GM23248 (cell line): ENCODE results near the gene CST8. TPM values are rescaled to one million over a fixed set of nuclear protein-coding genes. Genes with fewer than 3 reads are reported as not detected.

Source experiments
- DNase-seq: peaks from one replicate; pipeline ENCODE4 v3.0.0-alpha.2; 2015
- H2AFZ ChIP-seq: fragments of 200-600 bp; sonication (generic); 2 replicates; pipeline ENCODE4 v1.6.1; 2016; ENCODE audit warnings: antibody characterized with exemption
- H3F3A ChIP-seq: fragments of 200-600 bp; sonication (generic); 2 replicates; pipeline ENCODE4 v1.6.1; 2016; ENCODE audit warnings: mild to moderate bottlenecking, antibody characterized with exemption, mixed run types; ENCODE audit not compliant: insufficient read depth
- H3K27ac ChIP-seq: fragments of 200-600 bp; sonication (generic); 2 replicates; pipeline ENCODE4 v1.5.1; 2016; ENCODE audit warnings: mild to moderate bottlenecking
- H3K27me3 ChIP-seq: fragments of 200-600 bp; sonication (generic); replicated peaks from 2 replicates; pipeline ENCODE4 v1.6.1; 2016; ENCODE audit warnings: mild to moderate bottlenecking; ENCODE audit not compliant: insufficient read depth
- H3K36me3 ChIP-seq: fragments of 200-600 bp; sonication (generic); 2 replicates; pipeline ENCODE4 v1.6.1; 2016; ENCODE audit warnings: low read depth, mild to moderate bottlenecking
- H3K4me1 ChIP-seq: fragments of 200-600 bp; sonication (generic); 2 replicates; pipeline ENCODE4 v1.6.1; 2016; ENCODE audit warnings: mild to moderate bottlenecking; ENCODE audit not compliant: insufficient read depth
- H3K4me2 ChIP-seq: fragments of 200-600 bp; sonication (generic); one replicate; pipeline ENCODE4 v1.6.1; 2016; ENCODE audit warnings: mild to moderate bottlenecking; ENCODE audit not compliant: unreplicated experiment
- H3K4me3 ChIP-seq: fragments of 200-600 bp; sonication (generic); 2 replicates; pipeline ENCODE4 v1.5.1; 2016; ENCODE audit warnings: mild to moderate bottlenecking
- H3K79me2 ChIP-seq: fragments of 200-600 bp; sonication (generic); 2 replicates; pipeline ENCODE4 v1.6.1; 2016; ENCODE audit warnings: mild to moderate bottlenecking; ENCODE audit not compliant: insufficient read depth
- H3K9ac ChIP-seq: fragments of 200-600 bp; sonication (generic); 2 replicates; pipeline ENCODE4 v1.6.1; 2016; ENCODE audit warnings: mild to moderate bottlenecking
- H3K9me2 ChIP-seq: fragments of 200-600 bp; sonication (generic); 2 replicates; pipeline ENCODE4 v1.6.1; 2016; ENCODE audit warnings: mixed run types, mild to moderate bottlenecking, moderate library complexity; ENCODE audit not compliant: insufficient read depth
- H3K9me3 ChIP-seq: fragments of 200-600 bp; sonication (generic); one replicate; pipeline ENCODE4 v1.6.1; 2017; ENCODE audit warnings: low read depth
- H4K20me1 ChIP-seq: fragments of 200-600 bp; sonication (generic); 2 replicates; pipeline ENCODE4 v1.6.0; 2016; ENCODE audit not compliant: insufficient read depth
- EZH2 ChIP-seq: fragments of 200-600 bp; sonication (generic); IDR thresholded peaks from 2 replicates; pipeline ENCODE4 v1.6.1; 2018; ENCODE audit warnings: antibody characterized with exemption, mild to moderate bottlenecking; ENCODE audit not compliant: insufficient read depth, poor library complexity, severe bottlenecking
- EZH2phosphoT487 ChIP-seq: fragments of 200-600 bp; sonication (generic); IDR thresholded peaks from 2 replicates; pipeline ENCODE4 v1.6.1; 2018; ENCODE audit warnings: antibody characterized with exemption, moderate library complexity, mild to moderate bottlenecking, low read depth; ENCODE audit not compliant: insufficient read depth
- WGBS, 2 experiments: methylation state at CpG; one replicate each; pipeline ENCODE4 v1.1.6; 2015 to 2017; ENCODE audit warnings: low lambda C conversion rate in 2 of 2, low coverage in 1 of 2; ENCODE audit errors: missing lambda C conversion rate in 2 of 2; 5-methylcytosine and 5-hydroxymethylcytosine counted together
- in situ Hi-C: fragments of 300-500 bp; cut with MboI; formaldehyde crosslinking; loops from 2 replicates; pipeline ENCODE4 v1.15.0; 2020
- polyA plus RNA-seq: library from polyadenylated mRNA; unstranded; fragments of >200 nt; fragmentation: Nextera tagmentation; extraction: Ambion mirVana; gene quantifications from 2 replicates; pipeline ENCODE4 v1.2.1, GENCODE V29; 2016
- total RNA-seq: library from RNA; depleted of rRNA; stranded (reverse); fragments of >200 nt; shearing (Covaris generic); gene quantifications from 2 replicates; pipeline ENCODE4 v1.2.3, GENCODE V29; 2014

Gene CST8
- total and polyA plus RNA-seq, 2 experiments from 2014 or later = not detected

DNA sequence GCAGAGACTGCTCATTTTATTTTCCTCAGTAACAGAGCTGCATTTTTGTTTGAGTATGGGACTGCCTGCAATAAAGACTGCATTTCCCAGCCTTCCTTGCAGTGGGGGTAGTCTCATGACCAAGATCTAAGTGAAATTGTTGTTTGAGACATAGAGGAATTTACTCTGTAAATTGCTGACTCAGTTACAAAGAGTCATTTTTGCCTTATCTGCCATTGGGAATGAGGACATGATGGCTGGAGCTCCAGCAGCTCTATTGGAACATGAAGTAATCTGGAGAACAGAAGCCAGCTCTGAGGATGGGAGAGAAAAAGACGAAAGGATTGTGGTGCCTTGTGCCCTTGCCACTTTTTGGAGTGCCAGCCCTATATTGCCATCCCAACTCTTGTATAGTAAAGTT is 36.1 kb upstream of the CST8 start:
- H3K27me3 ChIP-seq = no peaks in the 10 kb centered on the region; the same call in none of the 2 replicates
- no peaks in the 10 kb centered on the region for H3K9me2 ChIP-seq
- H4K20me1 ChIP-seq = no peaks in the 10 kb centered on the region
- in situ Hi-C loops = no loop called here
- 64 to 74% methylated on average over 1 of the region's 1 CpG for WGBS, 2 experiments
- H3K4me1 ChIP-seq = no peaks in the 10 kb centered on the region
- no peak overlapping the region for H2AFZ ChIP-seq
- H3K27ac ChIP-seq = no peak overlapping the region
- H3K4me2 ChIP-seq = no peak overlapping the region
- DNase-seq = no peak
- TF ChIP-seq EZH2 (no peak), EZH2phosphoT487 (no peak)
- no peak overlapping the region for H3K9ac ChIP-seq
- no peak overlapping the region for H3K4me3 ChIP-seq
- H3K79me2 ChIP-seq = no peaks in the 10 kb centered on the region
- H3K9me3 ChIP-seq = no peaks in the 10 kb centered on the region
- no peaks in the 10 kb centered on the region for H3K36me3 ChIP-seq
- no peaks in the 10 kb centered on the region for H3F3A ChIP-seq

- no peaks in the 10 kb centered on the region; the same call in none of the 2 replicates for H3K27me3 ChIP-seq
- no peaks in the 10 kb centered on the region for H3K36me3 ChIP-seq
- no peaks in the 10 kb centered on the region for H3K9me2 ChIP-seq
- in situ Hi-C loops = no loop called here
- 72 to 92% methylated on average over 7 of the region's 7 CpGs for WGBS, 2 experiments
- no peaks in the 10 kb centered on the region for H3K79me2 ChIP-seq
- H3K9me3 ChIP-seq = no peaks in the 10 kb centered on the region
- H3K27ac ChIP-seq = no peak overlapping the region
- DNase-seq = no peak
- H3K4me2 ChIP-seq = no peak overlapping the region
- H4K20me1 ChIP-seq = no peaks in the 10 kb centered on the region
- H3F3A ChIP-seq = no peaks in the 10 kb centered on the region
- no peak overlapping the region for H2AFZ ChIP-seq
- H3K4me3 ChIP-seq = no peak overlapping the region
- no peaks in the 10 kb centered on the region for H3K4me1 ChIP-seq
- no peak overlapping the region for H3K9ac ChIP-seq
- TF ChIP-seq EZH2phosphoT487 (no peak), EZH2 (no peak)
Observed at GRCh38 chr20:23455639-23456038, 35.3 kb upstream of the CST8 start.

DNA sequence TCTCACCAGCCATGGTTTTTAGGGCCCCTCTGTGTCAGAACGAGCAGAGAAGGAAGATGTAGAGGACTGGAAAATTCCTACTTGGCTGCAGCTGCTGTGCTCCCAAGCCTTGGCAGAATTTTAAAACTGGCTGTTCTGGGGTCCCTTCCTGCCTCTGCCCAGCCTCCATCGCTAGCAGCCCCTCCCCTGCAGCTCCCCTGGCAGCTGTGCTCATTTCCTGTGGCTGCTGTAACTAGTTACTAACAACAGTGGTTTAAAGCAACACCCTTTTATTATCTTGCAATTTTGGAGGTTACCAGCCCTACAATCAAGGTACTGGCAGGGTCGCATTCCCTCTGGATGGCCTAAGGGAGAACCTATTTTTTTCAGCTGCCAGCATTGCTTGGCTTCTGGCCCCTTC is 34.5 kb upstream of the CST8 start:
- Histone ChIP-seq H3K79me2 (no peaks in the 10 kb centered on the region), H3K4me2 (no peak overlapping the region), H3F3A (no peaks in the 10 kb centered on the region), H3K9me3 (no peaks in the 10 kb centered on the region), H2AFZ (no peak overlapping the region), H3K36me3 (no peaks in the 10 kb centered on the region), H3K9me2 (no peaks in the 10 kb centered on the region), H3K9ac (no peak overlapping the region), H3K27ac (no peak overlapping the region), H3K4me1 (no peaks in the 10 kb centered on the region), H3K27me3 (no peaks in the 10 kb centered on the region; the same call in none of the 2 replicates), H3K4me3 (no peak overlapping the region), H4K20me1 (no peaks in the 10 kb centered on the region)
- WGBS, 2 experiments = 9% methylated on average over 3 of the region's 3 CpGs
- DNase-seq = no peak
- TF ChIP-seq EZH2 = no peak
- no peak for TF ChIP-seq EZH2phosphoT487
- in situ Hi-C loops = no loop called here

DNA sequence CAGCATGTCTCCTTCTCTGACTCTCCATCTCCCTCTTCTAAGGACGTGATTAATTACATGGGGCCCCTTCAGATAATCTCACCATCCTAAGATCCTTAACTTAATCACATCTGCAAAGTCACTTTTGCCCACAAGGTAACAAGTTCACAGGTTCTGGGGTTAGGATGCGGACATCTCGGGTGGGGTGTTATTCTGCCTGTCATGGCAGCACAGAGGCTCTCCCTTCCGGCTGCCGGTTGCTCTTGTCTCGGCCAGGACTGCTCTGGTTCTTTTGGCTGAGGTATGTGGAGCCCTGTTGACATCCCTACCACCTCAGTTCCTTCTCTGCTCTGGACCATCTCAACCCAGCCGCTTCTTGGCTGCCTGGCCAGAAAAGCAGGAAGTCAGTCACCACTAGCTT is 34.0 kb upstream of the CST8 start:
- DNase-seq = no peak
- Histone ChIP-seq H2AFZ (no peak overlapping the region), H3K27me3 (no peaks in the 10 kb centered on the region; the same call in none of the 2 replicates), H3K79me2 (no peaks in the 10 kb centered on the region), H3K9me2 (no peaks in the 10 kb centered on the region), H3K36me3 (no peaks in the 10 kb centered on the region), H3F3A (no peaks in the 10 kb centered on the region), H4K20me1 (no peaks in the 10 kb centered on the region), H3K4me1 (no peaks in the 10 kb centered on the region), H3K9me3 (no peaks in the 10 kb centered on the region), H3K4me2 (no peak overlapping the region), H3K4me3 (no peak overlapping the region), H3K27ac (no peak overlapping the region), H3K9ac (no peak overlapping the region)
- WGBS, 2 experiments = 59 to 60% methylated on average over 7 of the region's 7 CpGs
- TF ChIP-seq EZH2 = no peak
- no peak for TF ChIP-seq EZH2phosphoT487
- in situ Hi-C loops = no loop called here
